Esophagus mucosa (tissue), 1 donor: ENCODE results near the gene TEX52. TPM values are rescaled to one million over a fixed set of nuclear protein-coding genes. Genes with fewer than 3 reads are reported as not detected.
"Not testable (repeated sequence)": the region's sequence is repeated elsewhere in the genome, so short reads cannot be mapped to it uniquely, and the experiment has no call there.

Experiments used
- ATAC-seq: fragments of 200-7000 bp; cut with Tn5 transposase; one replicate; pipeline ENCODE4 v1.9.1; 2020
- total RNA-seq: library from RNA; stranded (reverse); gene quantifications from one replicate; pipeline ENCODE4 v1.2.4, GENCODE V29; 2023
- donor health status: DM: yes; HTN: yes; CAD: no.

TEX52 gene
- total RNA-seq, 1 donor from 2014 or later: not detected

DNA sequence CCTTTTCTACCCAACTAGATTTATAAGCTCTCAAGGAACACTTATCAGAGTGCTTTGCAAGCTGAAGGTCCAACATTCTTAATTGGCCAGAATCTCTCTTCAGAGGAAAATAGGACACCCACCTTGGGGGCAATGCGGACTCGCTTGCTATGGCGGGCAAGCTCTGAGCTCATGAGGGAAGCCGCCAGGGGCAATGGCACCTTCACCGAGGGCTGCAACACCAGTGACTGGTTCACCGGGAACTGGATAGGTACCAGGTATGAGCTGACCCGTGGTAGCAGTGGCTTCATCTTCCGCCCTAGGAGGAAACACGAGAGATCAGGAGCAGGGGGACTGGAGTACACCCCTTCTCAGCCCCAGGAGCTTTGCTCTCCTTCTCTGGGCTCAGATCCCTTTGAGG lies 7.4 kb upstream of the TEX52 start:
- no peak for ATAC-seq

DNA sequence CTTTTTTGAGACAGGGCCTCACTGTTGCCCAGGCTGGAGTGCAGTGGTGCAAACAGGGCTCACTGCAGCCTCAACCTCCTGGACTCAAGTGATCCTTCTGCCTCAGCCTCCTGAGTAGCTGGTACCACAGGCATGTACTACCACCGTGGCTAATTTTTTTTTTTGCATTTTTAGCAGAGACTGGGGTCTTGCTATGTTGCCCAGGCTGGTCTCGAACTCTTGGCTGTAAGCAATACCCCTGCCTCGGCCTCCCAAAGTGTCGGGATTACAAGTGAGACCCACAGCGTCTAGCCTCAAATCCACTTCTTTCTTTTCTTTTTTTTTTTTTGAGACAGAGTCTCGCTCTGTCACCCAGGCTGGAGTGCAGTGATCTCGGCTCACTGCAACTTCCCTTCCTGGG lies 6.6 kb upstream of the TEX52 start:
- not testable (repeated sequence) for ATAC-seq

GRCh38 chr12:2862876-2863275 lies 6.0 kb upstream of the TEX52 start:
- ATAC-seq: no peak

DNA sequence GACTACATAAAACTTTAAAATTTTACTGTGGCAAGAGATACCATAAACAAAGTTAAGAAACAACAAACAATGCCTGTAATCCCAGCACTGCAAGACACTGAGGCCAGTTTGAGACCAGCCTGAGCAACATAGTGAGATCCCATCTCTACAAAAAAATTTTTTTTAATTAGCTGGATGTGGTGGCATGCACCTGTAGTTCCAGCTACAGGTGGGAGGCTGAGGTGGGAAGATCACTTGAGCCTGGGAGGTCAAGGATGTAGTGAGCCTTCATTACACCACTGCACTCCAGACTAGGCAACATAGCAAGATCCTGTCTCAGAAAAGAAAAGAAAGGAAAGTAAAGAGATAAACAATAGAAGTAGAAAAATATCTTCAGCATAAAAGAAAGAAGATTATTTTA lies 3.3 kb upstream of the TEX52 start:
- ATAC-seq: no peak

DNA sequence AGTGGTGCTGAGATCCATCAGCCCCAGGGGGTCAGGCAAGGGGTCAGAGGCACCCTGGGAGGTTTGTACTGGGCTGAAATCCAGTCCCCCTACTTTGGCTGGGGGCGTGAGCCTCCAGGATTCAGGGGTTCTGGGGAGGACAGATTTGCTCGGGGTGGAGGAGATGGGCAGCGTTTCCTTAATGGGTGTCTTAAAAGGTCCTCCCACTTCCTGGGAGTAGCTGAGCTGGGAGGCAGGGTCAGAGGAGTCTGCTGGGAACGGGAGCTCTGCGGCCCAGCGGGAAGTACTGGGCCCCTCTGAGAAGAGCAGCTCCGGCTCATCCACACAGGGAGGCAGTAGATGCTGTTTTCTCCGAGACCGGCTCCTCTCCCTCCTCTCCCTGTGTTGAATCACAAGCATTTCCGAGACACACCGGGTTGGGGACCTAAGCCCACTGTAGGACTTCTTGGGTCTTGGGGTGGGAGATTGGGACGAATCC lies 2.1 kb upstream of the TEX52 start:
- no peak for ATAC-seq

DNA sequence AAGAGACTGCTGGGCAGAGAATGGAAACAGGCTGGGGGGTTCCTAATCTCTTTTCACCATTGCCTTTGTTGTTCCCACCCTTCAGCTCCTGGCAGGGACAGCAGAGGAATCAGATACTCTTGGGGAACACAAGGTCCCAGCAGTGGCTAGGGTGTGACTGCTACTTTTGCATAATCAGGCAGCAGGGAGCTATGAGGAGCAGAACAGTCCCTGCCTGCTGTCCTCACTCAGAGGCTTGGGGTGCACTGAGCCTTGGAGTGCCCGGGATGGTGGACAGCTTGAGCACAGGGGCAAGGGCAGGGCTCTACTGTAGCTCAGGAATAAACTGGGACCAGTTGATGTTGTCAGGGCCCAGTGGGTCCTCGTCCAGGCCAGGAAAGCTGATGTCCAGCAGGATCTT lies 1.5 kb upstream of the TEX52 start:
- ATAC-seq: no peak

GRCh38 chr12:2857576-2857975 lies 737 bp upstream of the TEX52 start:
- no peak for ATAC-seq

GRCh38 chr12:2856051-2856450 lies 788 bp downstream of the TEX52 start:
- ATAC-seq: peak; percentile 24

DNA sequence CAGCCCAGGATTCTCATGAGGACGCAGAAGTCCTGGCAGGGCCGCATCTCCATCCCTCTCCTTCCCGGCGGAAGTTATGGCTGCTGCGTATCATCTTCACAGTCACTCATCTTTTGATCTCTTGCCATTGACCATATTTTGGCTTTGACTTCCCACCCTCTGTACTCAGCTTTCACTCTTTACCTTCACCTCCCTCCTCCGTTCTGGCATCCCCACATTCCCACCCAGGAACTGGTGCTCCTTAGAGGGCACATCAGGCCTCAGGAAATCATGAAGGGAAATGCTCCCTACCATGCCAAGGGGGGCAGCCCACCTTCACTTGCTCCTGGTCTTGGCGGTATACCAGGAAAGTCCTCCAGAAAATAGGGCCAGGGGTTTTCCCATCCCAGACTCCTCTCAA lies 1.3 kb downstream of the TEX52 start:
- no peak for ATAC-seq

DNA sequence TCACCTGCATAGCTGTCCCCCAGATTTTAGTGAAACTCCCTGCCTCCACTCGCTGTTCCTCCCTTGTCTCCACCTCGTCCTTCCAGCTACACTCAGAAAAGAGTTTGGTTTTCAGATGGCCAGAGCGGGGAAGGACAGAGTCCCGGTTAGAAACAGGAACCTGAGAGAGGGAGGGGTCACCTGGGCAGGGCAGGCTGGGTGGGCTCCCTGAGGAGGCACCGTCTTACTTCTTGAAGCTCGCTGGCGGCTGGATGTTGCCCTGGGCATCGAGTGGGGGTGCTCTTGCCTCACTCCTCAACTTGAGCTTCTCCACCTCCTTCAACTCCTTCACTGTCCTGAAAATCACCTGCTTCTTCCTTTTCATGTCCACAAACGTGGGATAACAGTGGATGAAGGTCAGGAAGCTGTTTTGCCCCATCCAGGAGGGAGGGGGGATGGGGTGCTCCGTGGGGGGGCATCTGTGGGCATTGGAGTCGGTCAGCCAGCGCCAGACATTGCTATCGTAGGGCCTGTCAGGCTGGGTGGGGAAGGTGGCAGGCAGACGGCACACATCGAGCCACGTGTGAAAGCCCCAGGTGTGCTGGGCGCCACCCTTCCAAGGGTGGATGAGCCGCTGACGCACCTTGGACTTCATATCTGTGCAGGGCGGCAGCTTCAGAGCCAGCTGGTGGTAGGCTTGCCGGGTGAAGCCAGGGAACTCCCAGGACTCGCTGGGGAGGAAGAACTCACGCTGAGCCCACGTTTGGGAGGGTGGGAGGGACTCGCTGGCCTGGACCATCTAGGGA lies 2.0 kb downstream of the TEX52 start:
- ATAC-seq: no peak

- peak; percentile 75 for ATAC-seq
Measured at GRCh38 chr12:2853626-2854025, 3.2 kb downstream of the TEX52 start.

DNA sequence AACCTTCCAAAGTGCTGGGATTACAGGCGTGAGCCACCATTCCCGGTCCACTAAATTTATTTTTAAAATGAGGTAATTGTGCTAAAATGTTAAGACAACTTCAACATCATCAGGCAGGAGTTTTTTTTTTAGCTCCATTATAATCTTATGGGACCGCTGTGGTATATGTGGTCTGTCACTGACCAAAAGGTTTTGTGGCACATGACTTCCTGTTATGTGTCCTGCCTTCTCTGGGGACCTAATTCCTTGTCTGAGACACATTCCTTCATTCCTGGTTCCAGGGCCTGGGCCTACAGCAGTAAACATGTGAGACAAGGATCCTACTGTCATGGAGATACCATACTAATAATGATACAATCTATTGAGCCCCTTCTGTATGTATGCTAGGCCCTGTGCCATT lies 4.9 kb downstream of the TEX52 start:
- no peak for ATAC-seq

GRCh38 chr12:2845280-2845679 lies 11.6 kb downstream of the TEX52 start:
- no peak for ATAC-seq

- ATAC-seq: no peak
Measured at GRCh38 chr12:2844786-2845185, 12.1 kb downstream of the TEX52 start.

DNA sequence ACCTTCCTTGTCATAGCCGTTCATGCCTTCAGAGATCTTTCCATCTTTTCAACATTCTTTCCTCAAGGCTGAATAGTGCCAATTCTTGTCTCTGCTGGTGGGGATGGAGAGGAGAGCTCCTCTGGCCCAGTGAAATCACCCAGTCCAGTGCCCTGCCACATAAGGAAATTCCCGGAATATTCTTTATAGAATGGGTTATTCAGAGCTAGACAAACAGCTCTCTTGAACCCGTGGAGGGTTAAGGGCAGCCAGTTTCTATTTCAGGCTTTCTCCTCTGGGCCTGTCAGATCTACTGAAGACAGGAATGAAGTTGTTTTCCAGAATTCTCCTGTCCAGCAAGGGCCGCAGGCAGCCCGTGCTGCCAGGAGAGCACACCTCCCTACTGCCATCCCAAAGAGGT lies 13.9 kb downstream of the TEX52 start:
- no peak for ATAC-seq

- no peak for ATAC-seq
Measured at GRCh38 chr12:2841056-2841650, 15.7 kb downstream of the TEX52 start.

DNA sequence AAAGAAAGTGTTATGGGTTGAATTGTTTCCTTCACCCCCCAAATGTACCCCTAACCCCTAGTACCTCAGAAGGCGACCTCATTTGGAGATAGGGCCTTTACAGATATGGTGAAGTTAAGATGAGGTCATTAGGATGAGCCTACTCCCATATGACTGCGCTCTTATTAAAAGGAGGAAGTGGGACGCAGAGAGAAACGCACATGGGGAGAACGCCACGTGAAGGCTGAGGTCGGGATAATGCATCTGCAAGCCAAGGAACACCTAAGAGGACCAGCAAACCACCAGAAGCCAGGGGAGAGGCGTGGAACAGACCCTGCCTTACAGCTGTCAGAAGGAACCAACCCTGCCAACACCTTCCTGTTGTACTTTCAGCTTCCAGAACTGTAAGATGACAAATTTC lies 20.3 kb downstream of the TEX52 start:
- ATAC-seq: no peak

GRCh38 chr12:2835691-2836403 lies 21.0 kb downstream of the TEX52 start:
- ATAC-seq: peak; percentile 39

- peak; percentile 7 for ATAC-seq
Measured at GRCh38 chr12:2834581-2835491, 22.0 kb downstream of the TEX52 start, which contains the start of gene NRIP2. Gene NRIP2 (minus strand): TSS chr12:2835035. CDS start chr12:2834983, 52 bp downstream.

DNA sequence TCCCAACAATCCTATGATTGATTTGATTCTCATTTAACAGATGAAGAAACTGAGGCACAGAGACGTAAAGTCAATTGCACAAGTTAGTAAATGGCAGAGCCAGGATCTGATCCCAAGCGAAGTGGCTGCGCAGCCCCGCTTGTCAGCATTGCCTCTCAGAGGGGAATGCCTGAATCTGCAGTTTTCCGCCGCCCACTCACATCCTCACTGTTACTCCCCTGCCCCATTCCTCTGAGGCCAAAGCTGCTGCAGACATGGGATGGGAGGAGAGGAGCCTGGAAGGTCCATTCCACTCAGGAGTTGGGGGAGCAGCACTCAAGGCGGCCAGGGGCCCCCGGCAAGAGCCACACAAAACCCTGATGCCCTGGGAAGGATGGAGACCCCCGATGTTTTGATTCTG lies 23.0 kb downstream of the TEX52 start:
- ATAC-seq: no peak

- no peak for ATAC-seq
Measured at GRCh38 chr12:2833327-2833726, 23.5 kb downstream of the TEX52 start.

- no peak for ATAC-seq
Measured at GRCh38 chr12:2832550-2833127, 24.2 kb downstream of the TEX52 start.
